GM18519 (cell line): ENCODE measurements around the gene SLC36A1.
A peak's percentile ranks its signal among the peaks of the same experiment; 100 is the strongest.
"Not testable (repeated sequence)": the region's sequence is repeated elsewhere in the genome, so short reads cannot be mapped to it uniquely, and the experiment has no call there.

Source experiments
- ATAC-seq: cut with Tn5 transposase; IDR thresholded peaks from one replicate; pipeline ENCODE4 v1.9.1; 2021; ENCODE audit warnings: mild to moderate bottlenecking, moderate library complexity; ENCODE audit not compliant: unreplicated experiment, low FRiP score

The SLC36A1 gene

GRCh38 chr5:151447174-151448037, at the start of gene SLC36A1:
SLC36A1 (plus strand) TSS chr5:151447603; CDS start chr5:151458793, 11,190 bp downstream.
- ATAC-seq, result peak; percentile 42

- ATAC-seq, result no peak
Measured at GRCh38 chr5:151405334-151406160, 41.9 kb upstream of the SLC36A1 start.

GRCh38 chr5:151406322-151406947, 41.0 kb upstream of the SLC36A1 start:
- ATAC-seq, result no peak

- ATAC-seq, result no peak
Measured at GRCh38 chr5:151408591-151409230, 38.7 kb upstream of the SLC36A1 start.

- ATAC-seq, result no peak
Measured at GRCh38 chr5:151413800-151414199, 33.6 kb upstream of the SLC36A1 start.

GRCh38 chr5:151414536-151414935, 32.9 kb upstream of the SLC36A1 start:
- ATAC-seq, result no peak

GRCh38 chr5:151417712-151418111, 29.7 kb upstream of the SLC36A1 start:
- ATAC-seq, result no peak

GRCh38 chr5:151420127-151420526, 27.3 kb upstream of the SLC36A1 start:
- no peak for ATAC-seq

GRCh38 chr5:151424892-151425523, 22.4 kb upstream of the SLC36A1 start:
- no peak for ATAC-seq

- not testable (repeated sequence) for ATAC-seq
Measured at GRCh38 chr5:151426347-151426746, 21.1 kb upstream of the SLC36A1 start.

- peak; percentile 98 for ATAC-seq
Measured at GRCh38 chr5:151427258-151427657, 20.1 kb upstream of the SLC36A1 start.

GRCh38 chr5:151430731-151431130, 16.7 kb upstream of the SLC36A1 start:
- no peak for ATAC-seq

GRCh38 chr5:151431666-151432065, 15.7 kb upstream of the SLC36A1 start:
- no peak for ATAC-seq

GRCh38 chr5:151432210-151432609, 15.2 kb upstream of the SLC36A1 start:
- no peak for ATAC-seq

GRCh38 chr5:151434570-151435237, 12.7 kb upstream of the SLC36A1 start:
- no peak for ATAC-seq

GRCh38 chr5:151448038-151448985, 909 bp downstream of the SLC36A1 start:
- no peak for ATAC-seq

GRCh38 chr5:151449297-151449696, 1.9 kb downstream of the SLC36A1 start:
- ATAC-seq, result no peak

GRCh38 chr5:151449839-151450238, 2.4 kb downstream of the SLC36A1 start:
- ATAC-seq, result no peak
